HG02852 (cell line): ENCODE results near the gene GNG2.
A peak's percentile ranks its signal among the peaks of the same experiment; 100 is the strongest.

Source experiments
- ATAC-seq: cut with Tn5 transposase; IDR thresholded peaks from one replicate; pipeline ENCODE4 v1.9.1; 2021; ENCODE audit warnings: mild to moderate bottlenecking, moderate library complexity; ENCODE audit not compliant: unreplicated experiment

GNG2 gene

GRCh38 chr14:51938137-51938536 lies 77.7 kb downstream of the GNG2 start:
- no peak for ATAC-seq

GRCh38 chr14:51938821-51939220 lies 78.4 kb downstream of the GNG2 start:
- no peak for ATAC-seq

GRCh38 chr14:51939226-51939625 lies 78.8 kb downstream of the GNG2 start:
- ATAC-seq: no peak

- peak; percentile 55 for ATAC-seq
Observed at GRCh38 chr14:51939755-51940301, 79.4 kb downstream of the GNG2 start.

GRCh38 chr14:51942971-51943370 lies 82.6 kb downstream of the GNG2 start:
- no peak for ATAC-seq

- no peak for ATAC-seq
Observed at GRCh38 chr14:51950007-51950406, 89.6 kb downstream of the GNG2 start.

- ATAC-seq: no peak
Observed at GRCh38 chr14:51951656-51952055, 91.2 kb downstream of the GNG2 start.

GRCh38 chr14:51954031-51954430 lies 93.6 kb downstream of the GNG2 start:
- no peak for ATAC-seq

- ATAC-seq: no peak
Observed at GRCh38 chr14:51954657-51955056, 94.2 kb downstream of the GNG2 start.

- ATAC-seq: no peak
Observed at GRCh38 chr14:51957950-51958349, 97.5 kb downstream of the GNG2 start.

GRCh38 chr14:51959928-51960327 lies 99.5 kb downstream of the GNG2 start:
- ATAC-seq: no peak

GRCh38 chr14:51960866-51961265 lies 100.5 kb downstream of the GNG2 start:
- ATAC-seq: no peak

- no peak for ATAC-seq
Observed at GRCh38 chr14:51962711-51963110, 102.3 kb downstream of the GNG2 start.

GRCh38 chr14:51963286-51963685 lies 102.9 kb downstream of the GNG2 start:
- no peak for ATAC-seq

- no peak for ATAC-seq
Observed at GRCh38 chr14:51967521-51967920, 107.1 kb downstream of the GNG2 start.

- ATAC-seq: no peak
Observed at GRCh38 chr14:51969852-51970540, 109.6 kb downstream of the GNG2 start.

GRCh38 chr14:51972566-51972965 lies 112.2 kb downstream of the GNG2 start:
- no peak for ATAC-seq

GRCh38 chr14:51977075-51977474 lies 116.7 kb downstream of the GNG2 start:
- ATAC-seq: no peak

- ATAC-seq: no peak
Observed at GRCh38 chr14:51978681-51979085, 118.3 kb downstream of the GNG2 start.

GRCh38 chr14:51979088-51979709 lies 118.8 kb downstream of the GNG2 start:
- ATAC-seq: no peak

- ATAC-seq: peak; percentile 78
Observed at GRCh38 chr14:51981218-51981854, 120.9 kb downstream of the GNG2 start.

- ATAC-seq: no peak
Observed at GRCh38 chr14:51988221-51988620, 127.8 kb downstream of the GNG2 start.
